ENCODE results near the gene EXOC7. TPM values are rescaled to one million over a fixed set of nuclear protein-coding genes. Genes with fewer than 3 reads are reported as not detected.

EXOC7 gene
- total and polyA plus RNA-seq, 2 of the 8 experiments (the other 6 are each of a cell fraction or from before 2014, with no cell fraction given): 77.1 to 92.6 TPM

DNA sequence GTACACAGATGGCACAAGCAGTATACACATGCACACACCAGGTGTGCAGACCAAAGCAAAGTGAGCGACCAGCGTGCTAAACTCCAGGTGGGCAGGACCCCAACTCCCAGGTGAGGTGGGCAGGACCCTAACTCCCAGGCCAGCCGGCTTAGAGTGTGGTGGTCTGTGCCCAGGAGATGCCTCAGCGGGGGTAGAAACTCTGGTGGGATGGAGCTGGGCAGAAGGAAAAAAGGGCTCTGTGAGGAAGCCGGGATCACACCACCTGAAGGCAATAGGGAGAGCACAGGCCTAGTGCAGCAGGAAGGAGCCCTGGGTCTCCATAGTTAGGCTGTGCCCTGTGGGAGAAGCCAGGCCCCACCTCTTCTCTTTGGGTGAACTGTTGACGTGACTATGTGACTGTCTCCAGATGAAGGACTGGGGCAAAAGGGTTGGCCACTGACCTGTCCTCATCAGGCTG lies 39.0 kb upstream of the EXOC7 start:
- Histone ChIP-seq H4K20me1 (replicated peaks in 1 of 2; ENCODE audit: control insufficient read depth in 1 of 2, insufficient read depth in 2 of 2, low read length in 2 of 2) (no peaks in the 10 kb centered on the region), H2BK20ac (ENCODE audit: low read length) (peak overlapping the region; percentile 51; the same call in 1 of the 2 replicates), H4K91ac (replicated peaks; ENCODE audit: insufficient read length, low read length) (no peak overlapping the region), H2AFZ (ENCODE audit: low read length) (no peak overlapping the region), H2BK15ac (ENCODE audit: low read length) (no peak overlapping the region; the same call in 1 of the 2 replicates), H2AK5ac (ENCODE audit: low read depth, low read length) (peak overlapping the region; percentile 48; the same call in 1 of the 2 replicates), H3K56ac (replicated peaks; ENCODE audit: insufficient read length, low read depth, low read length) (no peak overlapping the region), H3K4ac (replicated peaks; ENCODE audit: insufficient read length, low read depth, low read length) (no peak overlapping the region), H3K79me1 (ENCODE audit: low read depth, low read length) (no peaks in the 10 kb centered on the region), H3K4me2 (ENCODE audit: insufficient read depth in 1 of 2, low read depth in 2 of 2, low read length in 2 of 2) (peak overlapping the region in 1 of 2 experiments; percentile 97; a peak in 2 of 4 replicates), H2BK5ac (ENCODE audit: low read depth, low read length) (0 out of 2 replicates have a peak overlapping the region, but pooled peaks have one; percentile 15), H3K23ac (ENCODE audit: insufficient read length) (no peak overlapping the region), H2BK12ac (ENCODE audit: low read depth, low read length) (peak overlapping the region; percentile 94; the same call in 1 of the 2 replicates), H3K4me3 (ENCODE audit: extremely low read depth in 1 of 4, insufficient read depth in 2 of 4, low read depth in 3 of 4, low read length in 4 of 4) (0 out of 8 replicates have a peak overlapping the region, but pooled peaks of 1 of the 4 experiments have one; percentile 71), H2BK120ac (replicated peaks; ENCODE audit: low read depth, low read length) (no peak overlapping the region), H3K27ac (ENCODE audit: low read depth, low read length) (no peak overlapping the region), H3K79me2 (ENCODE audit: control insufficient read depth in 1 of 2, insufficient read depth in 2 of 2, low read length in 2 of 2) (no peaks in the 10 kb centered on the region), H4K5ac (ENCODE audit: insufficient read length, low read depth, low read length) (no peak overlapping the region), H3K9ac (replicated peaks in 1 of 4; ENCODE audit: extremely low read depth in 1 of 4, low read depth in 3 of 4, low read length in 3 of 4) (no peak overlapping the region), H4K8ac (ENCODE audit: extremely low read depth, insufficient read depth, low read length) (no peak overlapping the region), H3K27me3 (replicated peaks in 1 of 4; ENCODE audit: control insufficient read depth in 3 of 4, extremely low read depth in 1 of 4, insufficient read depth in 3 of 4, low read length in 3 of 4) (peaks cover 26 to 55% (median 50%) of the 10 kb centered on the region in 4 experiments), H3K4me1 (replicated peaks in 1 of 4; ENCODE audit: control insufficient read depth in 3 of 4, insufficient read depth in 4 of 4, low read length in 3 of 4) (peaks cover 17 to 49% (median 44%) of the 10 kb centered on the region in 4 experiments), H3K18ac (ENCODE audit: extremely low read depth, low read length) (no peak overlapping the region), H3K23me2 (ENCODE audit: low read depth, low read length) (peaks cover 14% of the 10 kb centered on the region), H3K36me3 (ENCODE audit: control insufficient read depth in 2 of 4, insufficient read depth in 4 of 4, low read length in 3 of 4) (no peaks in the 10 kb centered on the region), H3K14ac (ENCODE audit: insufficient read length) (no peak overlapping the region), H3K9me3 (ENCODE audit: insufficient read depth in 2 of 2, low read depth in 1 of 2, low read length in 1 of 2) (no peaks in the 10 kb centered on the region)
- WGBS, 2 experiments (ENCODE audit: extremely low coverage in 1 of 2, insufficient coverage in 1 of 2, insufficient read length in 1 of 2, insufficient replicate concordance in 2 of 2, low coverage in 1 of 2, low lambda C conversion rate in 2 of 2, missing lambda C conversion rate in 1 of 2): 59% methylated on average over 6 of the region's 6 CpGs; no CpG with 5 or more reads in 1 of the 2 experiments
- ChIA-PET POLR2A (ENCODE audit: partially characterized antibody) (interaction anchor here (1.0 to 7.5 kb wide), 7 partner anchors 10 to 99 kb away, joined by 3 to 64 read pairs (median 6); partner anchors contain the start of gene EXOC7), CTCF (ENCODE audit: partially characterized antibody) (interaction anchor here (0.7 to 24.4 kb wide), 9 partner anchors 13 to 302 kb away, joined by 4 to 778 read pairs (median 7); partner anchors contain the start of gene EXOC7)
- DNase-seq (ENCODE audit: low read depth in 1 of 2, low spot score in 2 of 2) (no peak), FAIRE-seq (no peak)
- no peak for TF ChIP-seq SP2 (IDR thresholded peaks at IDR 0.05; ENCODE audit: low read length)
- no peak for TF ChIP-seq SP4 (IDR thresholded peaks at IDR 0.05; ENCODE audit: low read length)
- TF ChIP-seq, protein P1, sequence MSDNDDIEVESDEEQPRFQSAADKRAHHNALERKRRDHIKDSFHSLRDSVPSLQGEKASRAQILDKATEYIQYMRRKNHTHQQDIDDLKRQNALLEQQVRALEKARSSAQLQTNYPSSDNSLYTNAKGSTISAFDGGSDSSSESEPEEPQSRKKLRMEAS (IDR thresholded peaks at IDR 0.05): no peak
- TF ChIP-seq, protein P2, sequence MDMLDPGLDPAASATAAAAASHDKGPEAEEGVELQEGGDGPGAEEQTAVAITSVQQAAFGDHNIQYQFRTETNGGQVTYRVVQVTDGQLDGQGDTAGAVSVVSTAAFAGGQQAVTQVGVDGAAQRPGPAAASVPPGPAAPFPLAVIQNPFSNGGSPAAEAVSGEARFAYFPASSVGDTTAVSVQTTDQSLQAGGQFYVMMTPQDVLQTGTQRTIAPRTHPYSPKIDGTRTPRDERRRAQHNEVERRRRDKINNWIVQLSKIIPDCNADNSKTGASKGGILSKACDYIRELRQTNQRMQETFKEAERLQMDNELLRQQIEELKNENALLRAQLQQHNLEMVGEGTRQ (IDR thresholded peaks at IDR 0.05; ENCODE audit: low read length): no peak
- TF ChIP-seq CHD1 (IDR thresholded peaks at IDR 0.05; ENCODE audit: low read depth, low read length): no peak
- TF ChIP-seq PHF8 (conservative IDR thresholded peaks at IDR 0.05; ENCODE audit: low read depth, low read length): no peak
- no peak for TF ChIP-seq KDM5A (IDR thresholded peaks at IDR 0.05; ENCODE audit: low read length)
- TF ChIP-seq RBBP5 (IDR thresholded peaks at IDR 0.05; ENCODE audit: borderline replicate concordance, low read depth, low read length): no peak
- no peak for TF ChIP-seq TAF1 (IDR thresholded peaks at IDR 0.05; ENCODE audit: low read depth, low read length)
- TF ChIP-seq EP300 (IDR thresholded peaks at IDR 0.05; ENCODE audit: borderline replicate concordance in 1 of 2, low read depth in 2 of 2, low read length in 2 of 2): no peak
- no peak for TF ChIP-seq TAF7 (optimal IDR thresholded peaks at IDR 0.05; ENCODE audit: borderline replicate concordance, low read depth, low read length)
- no peak for TF ChIP-seq KDM1A (IDR thresholded peaks at IDR 0.05; ENCODE audit: borderline replicate concordance, low read length)

All from H1 (cell line).